GM23338 (cell line): ENCODE results near the gene DIP2C. TPM values are rescaled to one million over a fixed set of nuclear protein-coding genes. Genes with fewer than 3 reads are reported as not detected.

Source experiments
- ATAC-seq: fragments of 200-7000 bp; cut with Tn5 transposase; 3 replicates; pipeline ENCODE4 v1.9.1; 2020
- DNase-seq: peaks from one replicate; pipeline ENCODE4 v3.0.0-alpha.2; 2015; ENCODE audit warnings: low spot score
- H2AFZ ChIP-seq: fragments of 200-600 bp; sonication (generic); 2 replicates; pipeline ENCODE4 v1.8.0; 2016; ENCODE audit warnings: antibody characterized with exemption, mild to moderate bottlenecking, moderate library complexity
- H3F3A ChIP-seq: fragments of 200-600 bp; sonication (generic); replicated peaks from 2 replicates; pipeline ENCODE4 v1.8.0; 2017; ENCODE audit warnings: antibody characterized with exemption, mixed run types, low read depth
- H3K27ac ChIP-seq: fragments of 200-600 bp; sonication (generic); 2 replicates; pipeline ENCODE4 v1.6.1; 2016; ENCODE audit warnings: low read depth
- H3K27me3 ChIP-seq: fragments of 200-600 bp; sonication (generic); 2 replicates; pipeline ENCODE4 v1.8.0; 2016; ENCODE audit warnings: mild to moderate bottlenecking, mixed run types, moderate library complexity; ENCODE audit not compliant: insufficient read depth
- H3K36me3 ChIP-seq: fragments of 200-600 bp; sonication (generic); 2 replicates; pipeline ENCODE4 v1.8.0; 2016; ENCODE audit warnings: mild to moderate bottlenecking; ENCODE audit not compliant: insufficient read depth
- H3K4me1 ChIP-seq: fragments of 200-600 bp; sonication (generic); 2 replicates; pipeline ENCODE4 v1.8.0; 2016; ENCODE audit warnings: mild to moderate bottlenecking, moderate library complexity; ENCODE audit not compliant: insufficient read depth
- H3K4me2 ChIP-seq: fragments of 200-600 bp; sonication (generic); 2 replicates; pipeline ENCODE4 v1.7.1; 2017; ENCODE audit warnings: mixed run types
- H3K4me3 ChIP-seq: fragments of 200-600 bp; sonication (generic); 2 replicates; pipeline ENCODE4 v1.6.1; 2016; ENCODE audit warnings: mixed run types
- H3K79me2 ChIP-seq: fragments of 200-600 bp; sonication (generic); replicated peaks from 2 replicates; pipeline ENCODE4 v1.8.0; 2017; ENCODE audit warnings: mild to moderate bottlenecking; ENCODE audit not compliant: insufficient read depth
- H3K9me2 ChIP-seq: fragments of 200-600 bp; sonication (generic); 2 replicates; pipeline ENCODE4 v1.8.0; 2017; ENCODE audit not compliant: insufficient read depth
- H4K20me1 ChIP-seq: fragments of 200-600 bp; sonication (generic); replicated peaks from 2 replicates; pipeline ENCODE4 v1.8.0; 2017; ENCODE audit warnings: mild to moderate bottlenecking; ENCODE audit not compliant: insufficient read depth
- H3K27ac Mint-ChIP-seq: 2 replicates; pipeline ENCODE4 v1.8.0; 2020; ENCODE audit warnings: inconsistent platforms, mild to moderate bottlenecking, moderate library complexity, mixed read lengths
- H3K27me3 Mint-ChIP-seq: 3 replicates; pipeline ENCODE4 v1.8.0; 2022; ENCODE audit warnings: low read depth, mild to moderate bottlenecking, moderate library complexity, mixed read lengths, inconsistent platforms; ENCODE audit not compliant: insufficient read depth, poor library complexity
- H3K36me3 Mint-ChIP-seq: 3 replicates; pipeline ENCODE4 v1.8.0; 2021; ENCODE audit warnings: low read depth, mild to moderate bottlenecking, inconsistent platforms, moderate library complexity, mixed read lengths
- H3K4me1 Mint-ChIP-seq: 3 replicates; pipeline ENCODE4 v1.8.0; 2020; ENCODE audit warnings: mild to moderate bottlenecking, inconsistent platforms, mixed read lengths
- H3K4me3 Mint-ChIP-seq: 3 replicates; pipeline ENCODE4 v1.8.0; 2021; ENCODE audit warnings: moderate library complexity, mild to moderate bottlenecking, inconsistent platforms, mixed read lengths
- H3K9me3 Mint-ChIP-seq: 3 replicates; pipeline ENCODE4 v1.8.0; 2020; ENCODE audit warnings: moderate library complexity, mild to moderate bottlenecking, inconsistent platforms, mixed read lengths
- CREB1 ChIP-seq: fragments of 250-450 bp; sonication (Bioruptor Pico); IDR thresholded peaks from 2 replicates; pipeline ENCODE4 v1.5.0; 2020; ENCODE audit warnings: low read depth, mild to moderate bottlenecking, moderate library complexity
- CTCF ChIP-seq, 2 experiments: fragments of 200-600 bp in 1 of 2; sonication (generic) in 1 of 2; conservative IDR thresholded peaks; 2 replicates each; pipeline versions ENCODE4 v1.5.1 to v1.6.1; 2016 to 2017; ENCODE audit warnings: antibody characterized with exemption in 2 of 2, low read depth in 2 of 2, mild to moderate bottlenecking in 2 of 2, moderate library complexity in 1 of 2
- ETS1 ChIP-seq: IDR thresholded peaks from 2 replicates; pipeline ENCODE4 v1.6.1; 2016; ENCODE audit warnings: antibody characterized with exemption
- EZH2 ChIP-seq: fragments of 200-600 bp; sonication (generic); IDR thresholded peaks from one replicate; pipeline ENCODE4 v1.8.0; 2017; ENCODE audit warnings: antibody characterized with exemption, mild to moderate bottlenecking, low read depth; ENCODE audit not compliant: unreplicated experiment
- EZH2phosphoT487 ChIP-seq: fragments of 200-600 bp; sonication (generic); IDR thresholded peaks from one replicate; pipeline ENCODE4 v1.8.1; 2018; ENCODE audit warnings: antibody characterized with exemption; ENCODE audit not compliant: unreplicated experiment
- JUNB ChIP-seq: IDR thresholded peaks from one replicate; pipeline ENCODE4 v1.6.1; 2016; ENCODE audit warnings: antibody characterized with exemption; ENCODE audit not compliant: unreplicated experiment
- NANOG ChIP-seq: IDR thresholded peaks from 2 replicates; pipeline ENCODE4 v1.6.1; 2016; ENCODE audit warnings: antibody characterized with exemption, borderline replicate concordance
- POLR2AphosphoS5 ChIP-seq: IDR thresholded peaks from 2 replicates; pipeline ENCODE4 v1.6.1; 2016; ENCODE audit warnings: antibody characterized with exemption, low read depth
- REST ChIP-seq: IDR thresholded peaks from one replicate; pipeline ENCODE4 v1.6.1; 2018; ENCODE audit warnings: antibody characterized with exemption; ENCODE audit not compliant: unreplicated experiment
- STAT1 ChIP-seq: IDR thresholded peaks from one replicate; pipeline ENCODE4 v1.6.1; 2016; ENCODE audit warnings: antibody characterized with exemption; ENCODE audit not compliant: unreplicated experiment
- ZNF114 ChIP-seq: fragments of 250-450 bp; sonication (Bioruptor Pico); IDR thresholded peaks from 2 replicates; pipeline ENCODE4 v1.5.0; 2020; ENCODE audit warnings: mild to moderate bottlenecking, moderate library complexity
- ZNF331 ChIP-seq: fragments of 250-450 bp; sonication (Bioruptor Pico); IDR thresholded peaks from 2 replicates; pipeline ENCODE4 v1.5.0; 2020; ENCODE audit warnings: low read depth, mild to moderate bottlenecking, moderate library complexity
- ZNF462 ChIP-seq: fragments of 250-450 bp; sonication (Bioruptor Pico); IDR thresholded peaks from 2 replicates; pipeline ENCODE4 v1.5.0; 2020; ENCODE audit warnings: mild to moderate bottlenecking, moderate library complexity
- polyA plus RNA-seq: library from polyadenylated mRNA; unstranded; fragments of >200 nt; fragmentation: Nextera tagmentation; extraction: Ambion mirVana; gene quantifications from 2 replicates; pipeline ENCODE4 v1.2.1, GENCODE V29; 2016
- total RNA-seq: library from RNA; depleted of rRNA; stranded (reverse); fragments of >200 nt; shearing (Covaris generic); gene quantifications from 2 replicates; pipeline ENCODE4 v1.2.3, GENCODE V29; 2014

Gene DIP2C
- total and polyA plus RNA-seq, 2 experiments from 2014 or later = 5.1 to 7.7 TPM

DNA sequence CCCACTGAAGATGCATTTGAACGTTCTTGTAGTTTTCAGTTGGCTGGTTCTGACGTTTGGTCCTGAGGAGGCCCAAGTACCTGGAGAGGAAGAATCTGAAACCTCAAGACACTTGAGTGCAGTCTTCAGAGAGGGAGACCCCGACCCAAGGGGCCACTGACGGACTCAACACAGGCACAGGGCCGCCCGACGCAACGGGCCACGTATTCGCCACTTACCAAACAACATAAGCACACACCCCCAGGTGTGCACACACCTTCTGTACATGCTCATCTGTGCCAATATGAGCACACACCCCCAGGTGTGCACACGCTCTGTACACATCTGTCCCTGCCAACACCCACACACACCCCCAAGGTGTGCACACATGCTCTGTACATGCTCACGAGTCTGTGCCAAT is 68.5 kb downstream of the DIP2C start:
- H3K4me3 Mint-ChIP-seq = no peak overlapping the region
- no peak for DNase-seq

More for the DNA sequence above, 68.5 kb downstream of the DIP2C start:
- Mint-ChIP-seq H3K27ac (no peak overlapping the region), H3K36me3 (no peaks in the 10 kb centered on the region), H3K4me1 (peaks cover 42% of the 10 kb centered on the region), H3K27me3 (peaks cover 15% of the 10 kb centered on the region), H3K9me3 (no peaks in the 10 kb centered on the region)
- TF ChIP-seq EZH2 (no peak), ZNF331 (CRISPR knock-in tag) (no peak), JUNB (no peak), ZNF114 (no peak), STAT1 (no peak), EZH2phosphoT487 (no peak), CTCF (conservative IDR thresholded peaks at IDR 0.05; ENCODE audit: low read depth in 2 of 2) (no peak), POLR2AphosphoS5 (no peak), ZNF462 (CRISPR knock-in tag) (no peak), CREB1 (CRISPR knock-in tag) (no peak), REST (no peak), NANOG (no peak), ETS1 (no peak)
- Histone ChIP-seq H3K9me2 (no peaks in the 10 kb centered on the region), H2AFZ (no peak overlapping the region), H3K4me3 (no peak overlapping the region), H3K27ac (no peak overlapping the region), H3K36me3 (no peaks in the 10 kb centered on the region), H3K79me2 (peaks cover 22% of the 10 kb centered on the region), H3K27me3 (no peaks in the 10 kb centered on the region), H3K4me2 (no peak overlapping the region), H4K20me1 (no peaks in the 10 kb centered on the region), H3K4me1 (peaks cover 12% of the 10 kb centered on the region), H3F3A (peaks cover 3% of the 10 kb centered on the region; the same call in 1 of the 2 replicates)
- ATAC-seq = no peak
